Spinal cord (tissue), 10 donors: ENCODE measurements around the gene IKZF1. TPM values are rescaled to one million over a fixed set of nuclear protein-coding genes. Genes with fewer than 3 reads are reported as not detected.

Source experiments
- DNase-seq, 6 donors: peaks; one replicate each; pipeline versions ENCODE4 v3.0.0 to v3.0.0-alpha.2; 2013 to 2015; ENCODE audit warnings: low spot score in 6 of 6, low read depth in 4 of 6
- H3K27ac ChIP-seq: one replicate; pipeline ENCODE4 v1.5.1; 2013; ENCODE audit warnings: low read depth, low read length, control low read depth
- H3K27me3 ChIP-seq: one replicate; pipeline ENCODE4 v1.6.1; 2013; ENCODE audit warnings: low read length; ENCODE audit not compliant: control insufficient read depth, insufficient read depth
- H3K36me3 ChIP-seq: one replicate; pipeline ENCODE4 v1.6.1; 2013; ENCODE audit warnings: low read length; ENCODE audit not compliant: control insufficient read depth, insufficient read depth
- H3K4me1 ChIP-seq: one replicate; pipeline ENCODE4 v1.6.1; 2013; ENCODE audit warnings: low read length; ENCODE audit not compliant: control insufficient read depth, insufficient read depth
- H3K4me3 ChIP-seq: one replicate; pipeline ENCODE4 v1.5.1; 2013; ENCODE audit warnings: low read depth, low read length, control low read depth
- H3K9me3 ChIP-seq: one replicate; pipeline ENCODE4 v1.6.1; 2013; ENCODE audit warnings: low read length; ENCODE audit not compliant: control insufficient read depth, insufficient read depth
- WGBS: methylation state at CpG from one replicate; pipeline ENCODE4 v1.1.5; 2013; ENCODE audit warnings: missing lambda C conversion rate; ENCODE audit not compliant: insufficient coverage; 5-methylcytosine and 5-hydroxymethylcytosine counted together
- polyA plus RNA-seq, 2 donors: library from polyadenylated mRNA; unstranded; fragments of 120-200 nt; gene quantifications; one replicate each; pipeline ENCODE4 v1.2.1, GENCODE V29; 2013; ENCODE audit not compliant: insufficient read length in 2 of 2
- total RNA-seq, 2 donors: library from RNA; depleted of rRNA in 1 of 2; stranded (reverse); fragments of 120-200 nt in 1 of 2; fragments of >200 nt in 1 of 2; gene quantifications; one replicate each; pipeline versions ENCODE4 v1.2.3 to v1.2.4, GENCODE V29; 2013 to 2014
- donor health status: healthy.

Gene IKZF1
- total and polyA plus RNA-seq, 4 donors: 2.9 to 9.0 (median 4.7) TPM

GRCh38 chr7:50367570-50367969, 63.1 kb downstream of the IKZF1 start:
- Histone ChIP-seq H3K27ac (no peak overlapping the region), H3K9me3 (no peaks in the 10 kb centered on the region), H3K4me3 (no peak overlapping the region), H3K36me3 (no peaks in the 10 kb centered on the region), H3K4me1 (no peaks in the 10 kb centered on the region), H3K27me3 (no peaks in the 10 kb centered on the region)
- no peak for DNase-seq
- 100% methylated on average over 4 of the region's 6 CpGs for WGBS

- DNase-seq: no peak
- H3K36me3 ChIP-seq: no peaks in the 10 kb centered on the region
- no peaks in the 10 kb centered on the region for H3K27me3 ChIP-seq
- WGBS: 100% methylated on average over 4 of the region's 4 CpGs
- no peaks in the 10 kb centered on the region for H3K4me1 ChIP-seq
- no peaks in the 10 kb centered on the region for H3K9me3 ChIP-seq
- H3K4me3 ChIP-seq: no peak overlapping the region
- H3K27ac ChIP-seq: no peak overlapping the region
Observed at GRCh38 chr7:50368366-50368765, 63.9 kb downstream of the IKZF1 start.

GRCh38 chr7:50369143-50370026, 64.9 kb downstream of the IKZF1 start:
- no peak overlapping the region for H3K4me3 ChIP-seq
- no CpG with 5 or more reads among the region's 8 CpGs for WGBS
- peak in 1 of 6 donors; percentile 55 for DNase-seq

GRCh38 chr7:50370884-50371283, 66.4 kb downstream of the IKZF1 start:
- no peak overlapping the region for H3K4me3 ChIP-seq
- no peaks in the 10 kb centered on the region for H3K9me3 ChIP-seq
- no peak for DNase-seq
- H3K27ac ChIP-seq: no peak overlapping the region
- WGBS: 100% methylated on average over 6 of the region's 7 CpGs
- H3K4me1 ChIP-seq: no peaks in the 10 kb centered on the region
- no peaks in the 10 kb centered on the region for H3K36me3 ChIP-seq
- H3K27me3 ChIP-seq: no peaks in the 10 kb centered on the region

More at GRCh38 chr7:50369143-50370026, 64.9 kb downstream of the IKZF1 start:
- Histone ChIP-seq H3K27ac (no peak overlapping the region), H3K4me1 (no peaks in the 10 kb centered on the region), H3K36me3 (no peaks in the 10 kb centered on the region), H3K27me3 (no peaks in the 10 kb centered on the region), H3K9me3 (no peaks in the 10 kb centered on the region)

GRCh38 chr7:50371551-50372021, 67.1 kb downstream of the IKZF1 start:
- 98% methylated on average over 5 of the region's 5 CpGs for WGBS
- Histone ChIP-seq H3K36me3 (no peaks in the 10 kb centered on the region), H3K4me1 (no peaks in the 10 kb centered on the region), H3K4me3 (no peak overlapping the region), H3K27me3 (no peaks in the 10 kb centered on the region), H3K9me3 (no peaks in the 10 kb centered on the region), H3K27ac (no peak overlapping the region)
- no peak for DNase-seq

- DNase-seq: no peak
- Histone ChIP-seq H3K4me3 (no peak overlapping the region), H3K27ac (no peak overlapping the region), H3K27me3 (no peaks in the 10 kb centered on the region), H3K36me3 (no peaks in the 10 kb centered on the region), H3K4me1 (no peaks in the 10 kb centered on the region), H3K9me3 (no peaks in the 10 kb centered on the region)
- WGBS: 72% methylated on average over 4 of the region's 4 CpGs
Observed at GRCh38 chr7:50372923-50373322, 68.4 kb downstream of the IKZF1 start.

- WGBS: 45% methylated on average over 14 of the region's 15 CpGs
- Histone ChIP-seq H3K27me3 (no peaks in the 10 kb centered on the region), H3K4me1 (no peaks in the 10 kb centered on the region), H3K36me3 (no peaks in the 10 kb centered on the region), H3K4me3 (no peak overlapping the region), H3K27ac (no peak overlapping the region), H3K9me3 (no peaks in the 10 kb centered on the region)
- DNase-seq: no peak
Observed at GRCh38 chr7:50376056-50376820, 71.7 kb downstream of the IKZF1 start.

GRCh38 chr7:50377356-50377755, 72.8 kb downstream of the IKZF1 start:
- Histone ChIP-seq H3K4me3 (no peak overlapping the region), H3K9me3 (no peaks in the 10 kb centered on the region), H3K27me3 (no peaks in the 10 kb centered on the region), H3K27ac (no peak overlapping the region), H3K4me1 (no peaks in the 10 kb centered on the region), H3K36me3 (no peaks in the 10 kb centered on the region)
- no peak for DNase-seq
- WGBS: 96% methylated on average over 7 of the region's 9 CpGs

- Histone ChIP-seq H3K27me3 (no peaks in the 10 kb centered on the region), H3K9me3 (no peaks in the 10 kb centered on the region), H3K27ac (no peak overlapping the region), H3K4me3 (no peak overlapping the region), H3K4me1 (no peaks in the 10 kb centered on the region), H3K36me3 (no peaks in the 10 kb centered on the region)
- WGBS: 51% methylated on average over 6 of the region's 10 CpGs
- no peak for DNase-seq
Observed at GRCh38 chr7:50379082-50379481, 74.6 kb downstream of the IKZF1 start.
